ENCODE results near the gene SPG21.

Gene SPG21

GRCh38 chr15:64942356-64942755, 47.4 kb downstream of the SPG21 start:
- H3K27me3 ChIP-seq (ENCODE audit: insufficient read depth, low read length, poor library complexity): no peaks in the 10 kb centered on the region
- no peak overlapping the region for H3K27ac ChIP-seq (ENCODE audit: low read length)
- no peak for ATAC-seq (ENCODE audit: insufficient read depth, low read depth)
- H3K9ac ChIP-seq (ENCODE audit: low read depth, low read length): no peak overlapping the region
- no peak overlapping the region for H2AFZ ChIP-seq (ENCODE audit: low read depth, low read length)
- TF ChIP-seq EZH2 (IDR thresholded peaks at IDR 0.05; ENCODE audit: borderline replicate concordance, low read depth, low read length, severe bottlenecking): no peak
- no peak for TF ChIP-seq CTCF (IDR thresholded peaks at IDR 0.05; ENCODE audit: borderline replicate concordance, extremely low read depth, low read length, poor library complexity, severe bottlenecking)
- no peak overlapping the region for H3K4me2 ChIP-seq (ENCODE audit: insufficient read depth, low read length)
- H3K4me1 ChIP-seq (ENCODE audit: insufficient read depth, low read length): no peaks in the 10 kb centered on the region
- no peak overlapping the region for H3K4me3 ChIP-seq (ENCODE audit: low read depth in 1 of 2, low read length in 2 of 2)
- no peak for DNase-seq
- no peaks in the 10 kb centered on the region for H3K79me2 ChIP-seq (ENCODE audit: insufficient read depth, low read length)
- no peaks in the 10 kb centered on the region for H3K36me3 ChIP-seq (ENCODE audit: insufficient read depth, low read length)
- no peaks in the 10 kb centered on the region for H4K20me1 ChIP-seq (ENCODE audit: insufficient read depth, low read length)
- no peaks in the 10 kb centered on the region for H3K9me3 ChIP-seq (ENCODE audit: insufficient read depth, low read length, severe bottlenecking)

- H3K4me1 ChIP-seq (ENCODE audit: insufficient read depth, low read length): no peaks in the 10 kb centered on the region
- H3K79me2 ChIP-seq (ENCODE audit: insufficient read depth, low read length): no peaks in the 10 kb centered on the region
- H4K20me1 ChIP-seq (ENCODE audit: insufficient read depth, low read length): no peaks in the 10 kb centered on the region
- H3K27ac ChIP-seq (ENCODE audit: low read length): no peak overlapping the region
- no peaks in the 10 kb centered on the region for H3K27me3 ChIP-seq (ENCODE audit: insufficient read depth, low read length, poor library complexity)
- DNase-seq: no peak
- no peak overlapping the region for H3K4me3 ChIP-seq (ENCODE audit: low read depth in 1 of 2, low read length in 2 of 2)
- TF ChIP-seq EZH2 (IDR thresholded peaks at IDR 0.05; ENCODE audit: borderline replicate concordance, low read depth, low read length, severe bottlenecking) (no peak), CTCF (IDR thresholded peaks at IDR 0.05; ENCODE audit: borderline replicate concordance, extremely low read depth, low read length, poor library complexity, severe bottlenecking) (no peak)
- H3K4me2 ChIP-seq (ENCODE audit: insufficient read depth, low read length): no peak overlapping the region
- H3K9me3 ChIP-seq (ENCODE audit: insufficient read depth, low read length, severe bottlenecking): no peaks in the 10 kb centered on the region
- H2AFZ ChIP-seq (ENCODE audit: low read depth, low read length): no peak overlapping the region
- no peak overlapping the region for H3K9ac ChIP-seq (ENCODE audit: low read depth, low read length)
- no peaks in the 10 kb centered on the region for H3K36me3 ChIP-seq (ENCODE audit: insufficient read depth, low read length)
- no peak for ATAC-seq (ENCODE audit: insufficient read depth, low read depth)
Measured at GRCh38 chr15:64938192-64938591, 51.5 kb downstream of the SPG21 start.

- H3K79me2 ChIP-seq (ENCODE audit: insufficient read depth, low read length): no peaks in the 10 kb centered on the region
- H3K9ac ChIP-seq (ENCODE audit: low read depth, low read length): no peak overlapping the region
- no peak overlapping the region for H3K4me3 ChIP-seq (ENCODE audit: low read depth in 1 of 2, low read length in 2 of 2)
- H3K4me2 ChIP-seq (ENCODE audit: insufficient read depth, low read length): no peak overlapping the region
- no peaks in the 10 kb centered on the region for H3K27me3 ChIP-seq (ENCODE audit: insufficient read depth, low read length, poor library complexity)
- no peaks in the 10 kb centered on the region for H3K36me3 ChIP-seq (ENCODE audit: insufficient read depth, low read length)
- no peak for ATAC-seq (ENCODE audit: insufficient read depth, low read depth)
- H3K4me1 ChIP-seq (ENCODE audit: insufficient read depth, low read length): no peaks in the 10 kb centered on the region
- no peak overlapping the region for H3K27ac ChIP-seq (ENCODE audit: low read length)
- H3K9me3 ChIP-seq (ENCODE audit: insufficient read depth, low read length, severe bottlenecking): no peaks in the 10 kb centered on the region
- no peaks in the 10 kb centered on the region for H4K20me1 ChIP-seq (ENCODE audit: insufficient read depth, low read length)
- no peak for TF ChIP-seq CTCF (IDR thresholded peaks at IDR 0.05; ENCODE audit: borderline replicate concordance, extremely low read depth, low read length, poor library complexity, severe bottlenecking)
- no peak for TF ChIP-seq EZH2 (IDR thresholded peaks at IDR 0.05; ENCODE audit: borderline replicate concordance, low read depth, low read length, severe bottlenecking)
- no peak overlapping the region for H2AFZ ChIP-seq (ENCODE audit: low read depth, low read length)
- no peak for DNase-seq
Measured at GRCh38 chr15:64934023-64934422, 55.7 kb downstream of the SPG21 start.

GRCh38 chr15:64931381-64931780, 58.3 kb downstream of the SPG21 start:
- ATAC-seq (ENCODE audit: insufficient read depth, low read depth) (no peak), DNase-seq (no peak)
- Histone ChIP-seq H3K4me3 (ENCODE audit: low read depth in 1 of 2, low read length in 2 of 2) (no peak overlapping the region), H3K4me1 (ENCODE audit: insufficient read depth, low read length) (no peaks in the 10 kb centered on the region), H3K27me3 (ENCODE audit: insufficient read depth, low read length, poor library complexity) (no peaks in the 10 kb centered on the region), H3K79me2 (ENCODE audit: insufficient read depth, low read length) (no peaks in the 10 kb centered on the region), H3K36me3 (ENCODE audit: insufficient read depth, low read length) (no peaks in the 10 kb centered on the region), H3K9me3 (ENCODE audit: insufficient read depth, low read length, severe bottlenecking) (no peaks in the 10 kb centered on the region), H4K20me1 (ENCODE audit: insufficient read depth, low read length) (no peaks in the 10 kb centered on the region), H3K9ac (ENCODE audit: low read depth, low read length) (no peak overlapping the region), H3K4me2 (ENCODE audit: insufficient read depth, low read length) (no peak overlapping the region), H3K27ac (ENCODE audit: low read length) (no peak overlapping the region), H2AFZ (ENCODE audit: low read depth, low read length) (no peak overlapping the region)
- TF ChIP-seq CTCF (IDR thresholded peaks at IDR 0.05; ENCODE audit: borderline replicate concordance, extremely low read depth, low read length, poor library complexity, severe bottlenecking) (no peak), EZH2 (IDR thresholded peaks at IDR 0.05; ENCODE audit: borderline replicate concordance, low read depth, low read length, severe bottlenecking) (no peak)

Data from DND-41 (cell line).